Astrocyte of the cerebellum (primary cell): ENCODE results near the gene ZNF148.

Source experiments
- DNase-seq: peaks from one replicate; pipeline ENCODE4 v3.0.0-alpha.2; 2011; ENCODE audit warnings: low read depth
- H3K4me3 ChIP-seq: 2 replicates; pipeline ENCODE4 v1.5.1; 2011; ENCODE audit warnings: mild to moderate bottlenecking, low read depth, low read length, moderate library complexity
- CTCF ChIP-seq: IDR thresholded peaks from 2 replicates; pipeline ENCODE4 v1.5.1; 2012; ENCODE audit warnings: low read length, low read depth, moderate library complexity, mild to moderate bottlenecking; ENCODE audit errors: missing control alignments
- in situ Hi-C: cut with HindIII; loops from 2 replicates; pipeline ENCODE4 v1.10.0; 2017; ENCODE audit warnings: low sequenced_read_pairs

ZNF148 gene

DNA sequence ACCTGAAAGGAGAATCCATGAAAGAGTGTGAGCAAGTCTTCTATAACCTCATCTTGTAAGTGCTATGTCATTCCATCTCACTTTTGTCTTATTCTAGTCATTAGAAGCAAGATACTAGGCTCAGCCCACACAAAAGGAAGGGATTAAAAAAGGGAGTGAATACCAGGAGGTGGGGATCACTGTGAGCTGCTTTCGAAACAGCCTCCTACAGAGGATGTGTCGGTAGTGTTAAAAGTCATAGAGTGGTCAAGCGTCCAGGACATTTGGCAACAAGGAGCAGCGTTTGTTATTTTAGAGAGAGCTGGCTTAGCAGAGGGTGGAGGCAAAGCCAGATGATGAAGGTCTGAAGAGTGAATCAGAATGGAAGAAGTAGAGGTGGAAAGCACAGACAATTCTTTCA lies 11.7 kb upstream of the ZNF148 start:
- no peak overlapping the region for H3K4me3 ChIP-seq
- TF ChIP-seq CTCF = no peak
- in situ Hi-C loops = no loop called here
- DNase-seq = no peak

DNA sequence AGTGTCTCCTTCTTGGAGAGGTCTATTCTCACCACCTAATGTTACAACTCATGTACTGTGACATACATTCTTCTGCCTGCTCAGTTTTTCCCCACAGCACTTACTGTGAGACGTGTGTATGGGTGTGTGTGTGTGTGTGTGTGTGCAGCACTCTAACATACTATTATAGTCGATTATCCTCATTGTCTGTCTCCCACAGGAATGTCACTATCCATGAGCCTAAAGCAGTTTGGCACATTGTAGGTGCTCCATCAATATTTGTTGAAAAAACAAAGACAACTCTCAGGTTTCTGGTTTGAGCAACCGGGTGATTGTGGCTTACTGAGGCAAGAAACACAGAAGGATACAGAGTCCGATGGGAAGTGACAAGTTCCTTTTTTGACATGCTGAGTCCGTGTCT lies 8.6 kb upstream of the ZNF148 start:
- in situ Hi-C loops = no loop called here
- no peak for DNase-seq
- no peak overlapping the region for H3K4me3 ChIP-seq
- TF ChIP-seq CTCF = no peak

DNA sequence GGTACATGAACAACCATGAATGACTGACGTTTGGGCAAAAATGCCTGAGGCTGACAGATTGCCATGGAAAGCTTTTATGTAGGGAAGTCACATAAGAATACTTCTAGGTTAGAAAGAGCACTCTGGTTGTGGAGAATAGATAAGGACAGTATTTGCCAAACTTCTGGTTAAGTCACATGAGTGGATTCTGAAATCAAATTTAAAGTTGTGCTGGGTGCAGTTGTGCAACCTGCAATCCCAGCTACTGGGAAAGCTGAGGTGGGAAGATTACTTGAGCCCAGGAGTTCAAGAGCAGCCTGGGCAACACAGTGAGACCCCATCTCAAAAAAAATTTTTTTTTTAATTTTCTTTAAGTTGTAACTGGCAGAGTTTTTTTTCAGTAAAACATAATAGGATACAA lies 7.2 kb upstream of the ZNF148 start:
- TF ChIP-seq CTCF = no peak
- no peak overlapping the region for H3K4me3 ChIP-seq
- DNase-seq = no peak
- in situ Hi-C loops = no loop called here

GRCh38 chr3:125381743-125382142 lies 6.6 kb upstream of the ZNF148 start:
- TF ChIP-seq CTCF = no peak
- no peak for DNase-seq
- in situ Hi-C loops = no loop called here
- H3K4me3 ChIP-seq = no peak overlapping the region

DNA sequence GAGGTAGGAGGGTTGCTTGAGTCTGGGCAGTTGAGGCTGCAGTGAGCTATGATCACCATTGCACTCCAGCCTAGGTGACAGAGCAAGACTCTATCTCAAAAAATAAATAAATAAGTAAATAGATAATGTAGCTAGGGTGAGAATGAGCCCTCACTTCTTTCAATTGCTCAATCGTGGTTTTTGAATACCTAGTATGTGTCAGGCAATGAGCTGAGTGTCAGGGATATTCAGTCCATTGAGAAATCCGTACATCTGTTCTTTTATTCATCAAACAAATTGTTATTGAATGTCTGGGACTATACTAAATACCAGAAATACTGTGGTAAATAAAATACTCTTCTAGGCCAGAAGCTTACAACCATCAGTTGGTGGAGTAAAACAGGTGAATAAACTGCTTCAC lies 6.2 kb upstream of the ZNF148 start:
- H3K4me3 ChIP-seq = no peak overlapping the region
- no peak for TF ChIP-seq CTCF
- in situ Hi-C loops = no loop called here
- DNase-seq = no peak

DNA sequence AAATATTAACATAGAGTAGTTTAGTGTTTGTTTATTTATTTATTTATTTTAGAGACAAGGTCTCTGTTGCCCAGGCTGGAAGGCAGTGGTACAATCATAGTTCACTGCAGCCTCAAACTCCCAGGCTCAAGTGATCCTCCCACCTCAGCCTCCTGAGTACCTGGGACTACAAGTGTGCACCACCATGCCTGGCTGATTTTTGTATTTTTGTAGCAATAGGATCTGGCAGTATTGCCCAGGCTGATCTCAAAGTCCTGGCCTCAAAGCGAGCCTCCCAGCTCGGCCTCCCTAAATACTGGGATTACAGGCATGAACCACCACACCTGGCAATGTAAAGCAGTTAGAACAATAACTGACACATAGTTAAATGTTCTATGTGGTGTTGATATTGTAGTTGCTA lies 4.4 kb upstream of the ZNF148 start:
- TF ChIP-seq CTCF = no peak
- no peak overlapping the region for H3K4me3 ChIP-seq
- in situ Hi-C loops = no loop called here
- no peak for DNase-seq

GRCh38 chr3:125378762-125379161 lies 3.6 kb upstream of the ZNF148 start:
- TF ChIP-seq CTCF = no peak
- no peak for DNase-seq
- H3K4me3 ChIP-seq = no peak overlapping the region
- in situ Hi-C loops = no loop called here
